T1000 (cell line): ENCODE data around the gene COL17A1.

Experiments used
- DNase-seq: peaks from one replicate; lab custom pipeline; 2025; ENCODE audit warnings: mixed read lengths; lab: John Stamatoyannopoulos, UW

The COL17A1 gene

GRCh38 chr10:104049504-104050250 lies 36.0 kb downstream of the COL17A1 start:
- peak; percentile 19 for DNase-seq

- DNase-seq: no peak
Observed at GRCh38 chr10:104046651-104047050, 39.0 kb downstream of the COL17A1 start.

DNA sequence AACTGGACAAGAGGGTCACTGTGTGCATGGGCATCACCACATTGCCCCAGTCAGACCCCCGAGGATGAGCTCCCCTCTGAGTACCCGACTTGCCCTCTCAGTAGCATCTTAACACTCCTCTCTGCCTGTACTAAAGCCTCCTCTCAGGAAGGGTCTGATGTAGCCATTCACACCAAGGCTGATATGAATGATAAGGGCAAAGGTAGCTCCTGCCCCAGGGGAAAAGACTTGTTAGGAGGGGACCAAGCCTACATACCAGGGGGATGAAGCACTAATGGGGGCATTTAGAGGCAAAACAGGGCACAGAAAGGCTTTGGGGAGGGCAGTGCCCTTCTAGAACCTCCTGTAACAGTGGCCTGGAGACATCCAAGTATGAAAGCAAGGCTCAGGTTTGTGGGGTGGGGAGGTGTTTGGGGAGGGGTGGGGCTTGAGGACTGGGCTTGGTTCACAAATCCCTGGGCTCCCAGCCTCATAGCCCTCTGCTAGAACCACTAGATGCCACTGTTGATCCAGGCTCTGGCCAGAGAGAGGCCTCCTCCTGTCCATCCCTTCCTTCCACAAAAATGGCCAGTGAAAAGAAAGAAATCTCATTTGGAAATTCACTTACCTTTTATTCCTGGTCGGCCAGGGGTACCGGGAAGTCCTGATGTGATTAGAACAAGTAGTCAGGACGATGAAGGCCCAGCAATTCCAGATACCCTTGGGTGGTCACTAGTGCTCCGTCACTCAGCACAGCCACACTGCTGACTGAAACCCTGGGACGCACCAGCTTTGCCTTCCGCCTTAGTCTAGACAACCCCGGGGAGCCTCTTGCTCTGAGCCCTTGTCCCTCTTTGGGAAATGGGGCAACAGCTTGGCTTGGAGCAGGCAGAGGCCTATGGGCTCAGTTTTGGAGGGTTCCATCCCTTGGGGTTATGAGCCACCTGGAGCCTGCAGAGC lies 40.3 kb downstream of the COL17A1 start:
- DNase-seq: peak; percentile 54

DNA sequence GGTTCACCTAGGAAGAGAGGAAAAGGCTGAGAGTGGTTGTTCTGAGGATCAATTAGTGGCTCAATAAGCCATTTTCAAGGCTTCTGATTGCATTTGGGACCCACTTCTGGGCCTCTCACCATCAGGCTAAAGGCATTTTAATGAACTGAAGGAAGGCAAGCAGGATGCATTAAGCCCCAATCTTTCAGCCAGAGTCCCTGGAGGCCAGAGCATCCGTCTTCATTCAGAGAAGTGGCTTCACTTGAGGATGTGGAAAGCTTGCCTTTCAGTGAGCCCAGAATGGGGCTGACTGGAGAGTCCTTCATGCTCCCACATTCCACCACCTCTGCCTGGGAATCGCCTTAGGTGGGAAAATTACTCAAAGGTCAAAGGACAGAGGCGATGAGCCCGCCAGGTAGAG lies 41.8 kb downstream of the COL17A1 start:
- DNase-seq: no peak

DNA sequence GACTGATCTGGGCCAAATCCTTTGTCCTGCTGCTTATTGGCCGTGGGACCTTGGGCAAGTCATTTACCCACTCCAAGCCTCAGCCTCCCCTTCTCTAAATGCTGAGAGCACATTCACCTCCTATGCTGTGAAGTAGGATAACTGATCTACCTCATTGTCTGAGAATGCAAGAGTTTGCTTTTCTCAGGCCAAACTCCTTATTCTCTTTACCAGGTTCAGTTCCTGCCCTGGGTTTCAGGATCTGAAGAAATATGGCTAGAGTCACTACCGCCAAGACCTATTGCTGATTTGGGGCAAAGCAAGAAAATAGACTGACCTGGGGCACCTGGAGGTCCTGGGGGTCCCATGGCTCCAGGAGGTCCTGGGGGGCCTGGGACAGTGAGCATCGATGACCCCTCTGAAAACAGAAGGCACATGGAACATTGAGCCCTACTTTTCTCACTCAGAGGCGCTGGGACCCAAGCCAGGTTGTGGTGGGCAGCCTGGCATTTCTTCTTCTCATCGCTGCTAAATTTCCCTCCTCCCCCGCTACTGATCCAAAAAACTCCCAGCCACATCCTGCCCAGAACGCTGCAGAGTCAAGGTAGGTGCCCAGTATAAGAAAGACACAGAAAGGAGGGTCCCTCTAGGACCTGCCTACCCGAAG lies 42.4 kb downstream of the COL17A1 start:
- no peak for DNase-seq

GRCh38 chr10:104041891-104042535 lies 43.7 kb downstream of the COL17A1 start:
- DNase-seq: no peak

DNA sequence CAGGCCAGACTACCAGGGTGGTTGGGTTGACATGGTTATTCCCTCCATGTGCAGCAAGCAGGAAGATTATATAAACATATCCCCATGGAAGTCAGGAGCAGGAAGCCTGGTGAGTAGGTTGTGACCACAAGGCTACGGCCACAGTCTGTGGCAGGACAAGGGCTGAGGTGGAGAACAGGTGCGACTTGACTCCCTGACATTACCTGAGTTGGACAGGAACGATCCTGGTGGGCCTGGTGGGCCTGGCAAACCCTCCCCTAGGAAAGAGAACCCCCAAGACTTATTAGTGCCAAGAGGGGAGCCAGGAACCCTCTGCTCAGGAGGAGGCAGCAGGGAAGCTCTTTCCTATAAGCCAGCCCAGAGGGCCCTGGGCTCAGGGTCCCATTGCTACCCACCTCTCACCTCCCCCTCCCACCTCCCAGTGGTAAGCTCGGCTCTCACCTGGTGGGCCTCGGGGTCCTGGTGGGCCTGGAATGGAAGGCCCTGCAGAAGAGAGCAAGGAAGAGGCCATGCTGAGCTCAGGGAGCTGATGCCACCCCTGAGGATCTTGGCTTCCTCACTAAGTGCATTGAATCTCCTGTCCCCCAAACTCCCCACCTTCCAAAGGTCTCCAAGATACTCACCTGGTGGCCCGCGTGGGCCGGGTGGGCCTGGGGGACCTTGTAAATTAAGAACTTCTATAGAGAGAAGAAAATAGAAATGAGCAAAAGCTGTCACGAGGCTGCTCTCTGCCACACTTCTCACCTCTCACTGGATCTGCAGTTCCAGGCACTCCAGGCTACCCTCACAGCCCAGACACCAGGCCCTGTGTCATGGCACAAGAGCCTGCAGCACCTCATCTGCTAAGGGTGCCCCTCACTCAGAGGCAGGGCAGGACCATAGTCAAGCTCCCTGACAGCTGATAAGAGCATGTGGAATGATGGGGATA lies 44.6 kb downstream of the COL17A1 start:
- no peak for DNase-seq

DNA sequence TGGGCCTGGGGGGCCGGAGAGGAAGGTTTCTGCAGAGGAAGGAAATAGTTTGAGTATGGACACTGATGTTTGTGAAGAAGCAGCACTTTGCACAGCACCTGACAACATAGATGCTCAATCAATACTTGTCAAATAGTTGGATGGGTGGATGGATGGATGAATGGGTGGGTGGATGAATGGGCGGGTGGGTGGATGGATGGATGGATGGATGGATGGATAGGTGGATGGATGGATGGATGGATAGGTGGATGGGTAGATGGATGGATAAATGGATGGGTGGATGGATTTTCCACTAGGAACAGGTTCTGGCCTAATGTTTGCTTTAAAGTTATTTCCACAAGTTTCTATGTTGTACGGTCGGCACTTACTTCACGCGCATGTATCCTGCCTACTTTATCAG lies 45.3 kb downstream of the COL17A1 start:
- no peak for DNase-seq

DNA sequence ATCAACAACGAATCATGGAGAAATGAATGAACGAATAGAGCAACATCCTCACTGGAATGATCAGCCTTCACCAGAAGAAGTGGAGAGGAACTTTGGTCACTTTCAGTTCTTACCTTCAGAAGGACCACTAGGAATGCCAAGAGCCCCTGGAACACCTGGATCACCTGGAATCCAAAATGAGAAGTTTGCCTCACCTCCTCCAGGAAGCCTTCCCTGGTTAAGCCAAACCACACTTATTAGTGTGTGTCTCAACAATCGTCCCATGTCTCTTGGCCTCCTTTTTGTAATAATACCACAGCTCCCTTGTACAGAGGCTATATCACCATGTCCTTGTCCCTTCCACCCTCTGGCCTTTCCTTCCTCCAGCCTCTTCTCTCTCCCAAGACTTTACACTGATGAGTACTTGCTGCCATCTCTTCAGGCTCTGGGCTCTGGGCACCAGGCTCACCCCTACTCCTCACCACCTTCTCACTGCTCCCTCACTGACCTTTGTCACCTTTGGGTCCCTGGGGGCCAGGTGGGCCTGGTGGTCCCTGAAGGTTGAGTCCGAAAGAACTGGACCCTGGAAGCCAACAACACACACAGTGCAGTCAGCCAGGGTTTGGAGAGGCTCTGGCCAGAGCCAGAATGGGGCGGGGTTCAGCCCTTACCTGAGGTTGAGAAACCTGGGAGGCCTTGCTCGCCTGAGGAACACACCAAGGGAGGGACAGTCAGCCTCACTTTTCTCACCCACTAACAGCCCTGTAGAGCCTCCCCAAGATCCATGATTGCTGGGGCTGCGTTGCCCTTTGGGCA lies 46.5 kb downstream of the COL17A1 start:
- DNase-seq: no peak

- no peak for DNase-seq
Observed at GRCh38 chr10:104038537-104038936, 47.1 kb downstream of the COL17A1 start.

DNA sequence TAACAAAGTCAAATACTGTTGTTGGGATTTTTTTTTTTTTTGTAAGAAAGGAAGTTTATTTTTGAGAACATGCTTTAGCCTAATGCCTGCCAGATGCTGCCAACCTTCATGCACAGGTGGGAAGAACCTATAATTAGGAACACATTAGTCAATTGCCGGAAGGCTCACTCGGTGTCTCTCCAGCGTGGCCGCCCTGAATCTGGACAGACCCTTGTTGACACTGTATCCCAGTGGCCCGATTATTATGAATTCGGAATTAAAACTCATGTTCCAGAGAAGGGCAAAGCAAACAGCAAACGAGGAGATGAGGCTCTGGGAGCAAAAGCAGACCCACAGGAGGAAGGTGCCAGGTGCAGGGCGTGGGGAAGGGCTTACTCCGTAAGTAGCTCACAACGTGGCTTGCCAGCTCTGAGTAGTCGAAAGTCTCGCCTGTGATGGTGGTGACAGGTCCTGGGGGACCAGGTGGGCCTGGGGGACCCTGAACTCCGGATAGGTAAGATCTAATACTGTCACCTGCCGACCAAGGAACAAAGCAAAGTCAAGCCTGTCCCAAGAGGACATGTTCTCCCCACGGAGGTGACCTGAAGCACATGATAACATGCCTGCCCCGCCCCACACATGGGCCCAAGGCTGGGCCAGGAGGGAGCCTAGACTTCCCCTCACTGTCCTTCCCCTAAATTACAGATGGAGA lies 48.3 kb downstream of the COL17A1 start:
- no peak for DNase-seq

DNA sequence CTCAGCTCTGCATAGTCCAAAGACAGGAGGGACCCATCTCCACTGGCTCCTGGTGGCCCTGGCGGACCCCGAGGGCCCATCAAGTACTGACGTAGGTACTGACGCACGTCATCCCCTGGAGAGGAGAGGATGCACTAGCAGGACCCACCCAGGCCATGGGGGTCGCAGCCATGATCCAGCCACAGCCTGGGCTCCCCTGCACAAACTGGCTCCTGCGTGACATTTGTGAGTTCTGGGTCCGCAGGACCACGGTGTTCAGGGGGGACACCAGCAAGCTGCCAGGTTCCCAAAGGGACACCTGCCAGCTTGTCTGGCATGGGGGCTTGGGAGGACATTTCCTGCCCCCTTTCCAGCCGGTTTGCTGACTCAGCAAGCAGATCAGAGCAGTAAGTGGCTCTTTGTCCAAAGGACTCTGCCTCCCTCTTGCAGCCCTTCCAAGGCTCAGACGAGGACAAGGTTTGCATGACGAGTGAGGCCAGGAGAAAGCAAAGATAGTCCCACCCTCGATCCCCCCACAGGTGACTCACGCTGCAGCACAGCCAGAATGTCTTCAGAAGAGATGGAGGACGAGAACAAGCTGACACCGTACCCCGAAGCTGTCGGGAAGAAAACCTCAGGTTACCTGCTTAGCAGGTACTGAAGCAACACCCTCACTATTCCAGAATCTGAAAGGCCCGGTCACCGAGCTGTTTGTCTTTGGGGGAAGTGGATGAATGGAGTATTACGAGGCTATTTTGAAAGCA lies 49.0 kb downstream of the COL17A1 start:
- no peak for DNase-seq

DNA sequence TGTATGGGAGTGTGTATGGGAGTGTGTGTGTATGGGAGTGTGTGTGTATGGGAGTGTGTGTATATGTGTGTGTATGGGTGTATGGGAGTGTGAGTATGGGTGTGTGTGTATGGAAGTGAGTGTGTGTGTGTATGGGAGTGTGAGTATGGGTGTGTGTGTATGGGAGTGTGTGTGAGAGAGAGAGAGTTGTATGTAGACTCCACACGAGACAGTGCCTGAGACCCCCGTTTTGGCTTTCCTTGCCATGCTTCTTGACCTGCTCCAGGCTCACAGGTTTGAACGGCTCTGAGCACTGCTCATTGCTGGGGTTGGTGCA lies 49.7 kb downstream of the COL17A1 start:
- DNase-seq: no peak

DNA sequence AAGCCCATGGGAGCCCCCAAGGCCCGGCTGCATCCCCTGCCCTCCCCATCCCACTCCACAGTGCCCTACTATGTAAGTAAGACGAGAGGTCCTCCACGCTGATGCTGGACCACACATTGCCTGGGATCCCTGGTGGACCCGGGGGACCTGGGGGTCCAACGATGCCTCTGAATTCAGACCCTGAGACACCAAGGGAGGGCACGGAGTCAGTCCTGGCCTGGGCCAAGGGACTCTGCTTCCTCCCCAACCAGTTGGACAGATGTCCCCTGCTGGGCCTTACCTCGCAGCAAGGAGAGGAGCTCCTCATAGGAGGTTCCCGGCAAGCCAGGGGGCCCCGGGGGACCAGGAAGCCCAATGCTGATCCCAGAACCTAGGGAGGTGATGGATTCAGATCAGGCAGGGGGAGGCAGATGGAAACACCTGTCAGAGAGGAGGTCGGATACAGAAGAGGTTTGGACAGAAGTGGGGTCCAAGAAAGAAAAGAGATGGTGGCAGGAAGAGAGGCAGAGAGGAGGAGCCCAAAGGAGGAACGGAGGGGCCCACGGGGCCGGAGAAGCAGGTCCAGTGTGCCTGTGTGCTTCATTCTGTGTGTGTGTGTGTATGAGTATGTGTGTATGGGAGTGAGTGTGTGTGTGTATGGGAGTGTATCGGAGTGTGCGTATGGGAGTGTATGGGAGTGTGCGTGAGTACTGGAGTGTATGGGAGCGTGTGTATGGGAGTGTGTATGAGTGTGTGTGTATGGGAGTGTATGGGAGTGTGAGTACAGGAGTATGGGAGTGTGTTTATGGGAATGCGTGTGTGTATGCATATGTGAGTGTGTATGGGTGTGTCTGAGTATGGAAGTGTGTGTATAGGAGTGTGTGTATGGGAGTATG lies 50.2 kb downstream of the COL17A1 start:
- no peak for DNase-seq

DNA sequence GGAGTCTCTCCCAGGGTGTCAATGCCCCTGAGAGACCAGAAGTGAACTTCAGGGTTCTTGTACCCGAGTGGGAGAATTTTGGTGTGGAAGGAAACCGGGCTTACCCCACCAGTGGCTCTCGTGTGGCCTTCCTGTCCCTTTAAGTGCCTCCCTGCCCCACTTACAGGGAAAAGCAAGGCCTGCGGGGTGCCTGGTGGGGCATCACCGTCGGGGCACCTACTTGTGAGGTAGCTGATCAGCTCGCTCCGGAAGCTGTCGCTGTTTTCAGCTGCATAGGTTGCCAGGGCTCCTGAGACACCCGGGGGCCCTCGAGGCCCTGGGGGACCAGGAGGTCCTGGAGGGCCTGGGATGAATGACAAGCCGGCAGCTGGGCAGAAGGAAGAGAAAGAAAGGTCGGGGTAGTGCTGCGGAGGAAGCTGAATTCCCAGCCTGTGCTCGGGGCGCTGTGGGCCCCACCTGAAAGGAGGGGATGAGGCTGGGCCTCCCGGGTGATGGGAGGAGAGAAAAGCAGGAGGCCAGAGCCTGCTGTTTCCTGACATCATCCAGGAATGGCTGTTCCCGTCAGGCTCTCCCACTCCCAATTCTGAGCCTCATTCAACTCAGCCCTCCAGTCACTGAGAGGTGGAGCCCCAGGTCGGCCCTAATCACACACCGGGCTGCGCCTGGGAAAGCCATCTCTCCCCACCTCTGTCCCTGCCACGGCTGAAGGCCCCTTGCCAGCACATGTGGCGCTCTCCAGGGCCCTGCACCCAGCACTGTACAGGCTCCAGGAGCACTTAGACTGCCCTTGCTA lies 51.1 kb downstream of the COL17A1 start:
- no peak for DNase-seq

GRCh38 chr10:104033966-104034365 lies 51.7 kb downstream of the COL17A1 start:
- DNase-seq: no peak

DNA sequence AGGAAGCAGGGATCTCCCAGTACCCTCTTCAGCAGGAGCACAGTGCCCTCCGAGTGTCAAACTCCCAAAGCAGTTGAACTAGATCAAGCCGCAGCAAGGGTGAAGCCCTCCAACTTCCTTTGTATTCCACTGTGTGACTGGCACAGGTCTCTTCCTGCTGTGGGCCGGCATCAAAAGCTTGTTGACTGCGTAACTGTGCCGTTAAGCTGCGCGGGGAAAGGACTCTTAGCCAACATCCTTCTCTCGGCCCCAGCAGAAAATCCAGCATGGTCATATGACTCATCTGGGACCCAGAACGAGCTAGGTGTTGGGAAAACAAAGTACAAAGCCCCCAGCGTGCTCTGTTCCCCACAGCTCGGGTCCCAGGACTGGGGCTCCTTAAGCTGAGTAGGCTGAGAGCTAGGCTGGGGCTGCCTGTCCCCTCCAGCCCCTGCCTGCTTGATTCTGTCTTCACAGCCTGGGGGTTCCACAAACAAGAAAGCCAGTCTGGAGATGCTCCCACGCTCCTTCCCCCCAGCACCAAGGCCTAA lies 52.2 kb downstream of the COL17A1 start:
- no peak for DNase-seq
